SU-DHL-6 (cell line): ENCODE results near the gene TMEM220.

ENCODE experiments used
- EZH2phosphoT487 ChIP-seq: fragments of 200-600 bp; sonication (generic), shearing (Covaris generic); conservative IDR thresholded peaks from 2 replicates; pipeline ENCODE4 v1.6.1; 2018; ENCODE audit warnings: mild to moderate bottlenecking, antibody characterized with exemption, low read length, moderate library complexity, mixed read lengths
- TF ChIP-seq, protein P1 (sequence below): fragments of 200-600 bp; sonication (generic); IDR thresholded peaks from one replicate; pipeline ENCODE4 v1.5.1; 2017; ENCODE audit warnings: antibody characterized with exemption, mild to moderate bottlenecking, low read length, moderate library complexity; ENCODE audit not compliant: insufficient read depth, poor library complexity, severe bottlenecking

DNA sequence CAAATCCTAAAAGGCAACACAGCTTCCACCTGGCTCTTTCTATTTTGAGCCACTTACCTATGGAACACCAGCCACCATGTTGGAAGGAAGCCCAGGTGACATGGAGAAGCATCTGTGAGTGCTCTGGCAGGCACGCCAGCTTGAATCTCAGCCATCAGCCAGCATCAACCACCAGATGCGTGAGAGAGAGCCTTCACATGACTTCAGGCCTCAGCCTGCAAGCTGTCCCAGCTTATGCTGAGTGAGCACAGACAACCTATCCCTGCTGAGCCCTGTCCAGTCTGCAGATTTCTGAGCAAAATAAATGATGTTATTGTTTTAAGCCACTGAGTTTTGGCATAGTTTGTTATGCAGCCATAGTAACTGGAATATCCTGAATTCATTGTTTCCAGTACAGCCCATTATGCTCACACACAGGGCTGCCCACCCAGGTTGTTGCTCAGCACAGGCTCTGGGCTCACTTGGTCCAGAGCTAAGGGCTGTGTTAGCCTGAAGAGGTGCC, 39.0 kb upstream of the TMEM220 start:
- TF ChIP-seq, protein P1, sequence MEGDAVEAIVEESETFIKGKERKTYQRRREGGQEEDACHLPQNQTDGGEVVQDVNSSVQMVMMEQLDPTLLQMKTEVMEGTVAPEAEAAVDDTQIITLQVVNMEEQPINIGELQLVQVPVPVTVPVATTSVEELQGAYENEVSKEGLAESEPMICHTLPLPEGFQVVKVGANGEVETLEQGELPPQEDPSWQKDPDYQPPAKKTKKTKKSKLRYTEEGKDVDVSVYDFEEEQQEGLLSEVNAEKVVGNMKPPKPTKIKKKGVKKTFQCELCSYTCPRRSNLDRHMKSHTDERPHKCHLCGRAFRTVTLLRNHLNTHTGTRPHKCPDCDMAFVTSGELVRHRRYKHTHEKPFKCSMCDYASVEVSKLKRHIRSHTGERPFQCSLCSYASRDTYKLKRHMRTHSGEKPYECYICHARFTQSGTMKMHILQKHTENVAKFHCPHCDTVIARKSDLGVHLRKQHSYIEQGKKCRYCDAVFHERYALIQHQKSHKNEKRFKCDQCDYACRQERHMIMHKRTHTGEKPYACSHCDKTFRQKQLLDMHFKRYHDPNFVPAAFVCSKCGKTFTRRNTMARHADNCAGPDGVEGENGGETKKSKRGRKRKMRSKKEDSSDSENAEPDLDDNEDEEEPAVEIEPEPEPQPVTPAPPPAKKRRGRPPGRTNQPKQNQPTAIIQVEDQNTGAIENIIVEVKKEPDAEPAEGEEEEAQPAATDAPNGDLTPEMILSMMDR: no peak
- no peak for TF ChIP-seq EZH2phosphoT487
